Heart left ventricle (tissue), 16 donors: Measurements from ENCODE around the gene LMF1. TPM values are rescaled to one million over a fixed set of nuclear protein-coding genes. Genes with fewer than 3 reads are reported as not detected.

Experiments
- ATAC-seq, 4 donors: fragments of 200-7000 bp; cut with Tn5 transposase; one replicate each; pipeline ENCODE4 v1.9.1; 2020 to 2022; ENCODE audit warnings: moderate library complexity in 4 of 4, mild to moderate bottlenecking in 3 of 4, moderate number of reproducible peaks in 1 of 4
- DNase-seq, 5 donors: peaks; one replicate each; pipeline ENCODE4 v3.0.0-alpha.2; 2020
- H3K27ac ChIP-seq, 12 donors: fragments of 200-600 bp; sonication (generic) in 4 of 12; one replicate each; pipeline versions ENCODE4 v1.5.0 to v1.8.0; 2016 to 2022; ENCODE audit warnings: mild to moderate bottlenecking in 2 of 12
- H3K27me3 ChIP-seq, 9 donors: fragments of 200-600 bp; sonication (generic) in 2 of 9; one replicate each; pipeline versions ENCODE4 v1.5.1 to v1.8.0; 2016 to 2022; ENCODE audit warnings: mild to moderate bottlenecking in 3 of 9
- H3K36me3 ChIP-seq, 9 donors: fragments of 200-600 bp; sonication (generic) in 2 of 9; one replicate each; pipeline versions ENCODE4 v1.5.0 to v1.8.0; 2018 to 2022; ENCODE audit warnings: mild to moderate bottlenecking in 2 of 9
- H3K4me1 ChIP-seq, 12 donors: fragments of 200-600 bp; sonication (generic) in 4 of 12; one replicate each; pipeline versions ENCODE4 v1.5.0 to v1.8.0; 2016 to 2022; ENCODE audit warnings: mild to moderate bottlenecking in 3 of 12
- H3K4me3 ChIP-seq, 12 donors: fragments of 200-600 bp; sonication (generic) in 4 of 12; one replicate each; pipeline versions ENCODE4 v1.5.0 to v1.8.0; 2017 to 2022; ENCODE audit warnings: mild to moderate bottlenecking in 9 of 12, moderate library complexity in 4 of 12
- H3K9me3 ChIP-seq, 12 donors: fragments of 200-600 bp; sonication (generic) in 4 of 12; one replicate each; pipeline versions ENCODE4 v1.5.0 to v1.8.0; 2016 to 2022; ENCODE audit warnings: mild to moderate bottlenecking in 1 of 12
- POLR2A ChIP-seq, 2 donors: fragments of 450-650 bp; IDR thresholded peaks; one replicate each; pipeline ENCODE4 v1.6.1; 2017; ENCODE audit warnings: antibody characterized with exemption in 2 of 2, mild to moderate bottlenecking in 2 of 2, moderate library complexity in 2 of 2
- WGBS, 4 donors: extraction: QIAGEN DNeasy Blood & Tissue Kit in 2 of 4; methylation state at CpG; one replicate each; pipeline versions ENCODE4 v1.1.5 to v1.1.7; 2013 to 2018; 5-methylcytosine and 5-hydroxymethylcytosine counted together
- intact Hi-C, 10 donors: fragments of 100-400 bp; cut with DNase I; formaldehyde crosslinking; loops; one replicate each; pipeline versions ENCODE4 v1.11.1 to v1.14.2; 2022
- polyA plus RNA-seq, 2 donors: library from polyadenylated mRNA; stranded (reverse); fragments of 200-250 nt; gene quantifications; one replicate each; pipeline ENCODE4 v1.2.3, GENCODE V29; 2013
- total RNA-seq, 9 donors: library from RNA; depleted of rRNA in 2 of 9; stranded (reverse); fragments of >200 nt in 2 of 9; fragmentation: NEBNext Ultra II Directional in 3 of 9; extraction: Animal tissue kit (Norgen Biotek cat#: 25700) in 3 of 9; gene quantifications; one replicate each; pipeline versions ENCODE4 v1.1.0 to v1.2.4, GENCODE V29; 2016 to 2023
- TF ChIP-seq, protein P1 (sequence below), 12 donors: fragments of 200-600 bp; sonication (generic) in 4 of 12; IDR thresholded peaks; one replicate each; pipeline versions ENCODE4 v1.5.0 to v1.8.0; 2018 to 2022; ENCODE audit warnings: antibody characterized with exemption in 12 of 12, mild to moderate bottlenecking in 5 of 12
- donor health status: ischemic (EF 13 %, LVEDD 7.1; RV severe dilation, severe dysfunction).
- donor health status: healthy with polysubstance abuse.
- donor health status: DM: no; HTN: yes; CAD: no.
- donor health status: DM: no; HTN: no; CAD: no.
- donor health status: ischemic (EF 25% LVEDD 6.9; RV normal size, moderate dysfunction).
- donor health status: ischemic (EF 25% LVEDD 5.7; RV mildly dilated, moderate dysfunction).
- donor health status: healthy.
- donor health status: DM: yes; HTN: yes; CAD: no.
- donor health status: ischemic (EF 35%, LVEDD 5.7; RV mildly dilated, moderate dysfunction).
- donor health status: nonischemic (EF 11% LVEDD 7.7; RV severe dilation, severe dysfunction).
- donor health status: DM: yes; HTN: yes; CAD: no.
- donor health status: PGD.
- donor health status: ischemic (EF 29% LVEDD 5.4; RV normal size, mild dysfunction).
- donor health status: nonischemic (EF 23%, LVEDD 6.1; RV moderate dilation, normal function).

The LMF1 gene
- total and polyA plus RNA-seq, 11 donors, result 4.3 to 19.2 (median 7.1) TPM

DNA sequence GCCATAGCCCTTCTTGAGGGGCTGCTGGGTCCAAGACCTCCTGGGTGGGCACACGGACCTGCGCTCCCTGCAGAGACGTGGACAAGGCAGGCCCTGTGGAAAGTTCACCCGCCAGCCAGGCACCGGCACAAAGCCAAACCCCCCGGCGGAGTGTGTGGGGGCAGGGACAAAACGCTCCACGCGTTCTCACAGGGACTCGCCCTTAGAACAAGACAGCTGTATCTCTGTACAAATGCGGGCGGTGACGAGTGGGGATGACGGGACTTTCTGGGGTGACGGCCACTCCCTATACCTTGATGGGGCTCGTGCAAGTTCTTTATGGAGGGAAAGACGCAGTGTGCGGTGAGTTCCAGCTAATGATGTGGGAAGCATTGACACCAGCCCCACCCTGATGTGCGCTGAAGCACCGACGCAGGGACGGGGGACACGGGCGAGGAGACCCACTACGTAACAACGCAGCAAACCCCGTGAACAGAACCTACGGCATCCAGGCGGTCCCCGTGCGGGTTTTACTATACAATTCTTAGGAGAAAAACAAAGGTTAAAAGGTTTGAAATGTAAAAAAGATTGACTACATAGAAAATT, 49.4 kb downstream of the LMF1 start:
- H3K36me3 ChIP-seq, result peaks cover 0 to 17% (median 0%) of the 10 kb centered on the region in 9 donors
- intact Hi-C loops, result no loop called here
- WGBS, 4 donors, result 85 to 92% (median 91%) methylated on average over 25 to 32 of the region's 32 CpGs

GRCh38 chr16:920717-921116, 50.1 kb downstream of the LMF1 start:
- Histone ChIP-seq H3K9me3 (peaks cover 0 to 5% (median 0%) of the 10 kb centered on the region in 12 donors), H3K4me1 (peaks cover 0 to 23% (median 10%) of the 10 kb centered on the region in 12 donors), H3K36me3 (peaks cover 0 to 14% (median 0%) of the 10 kb centered on the region in 9 donors), H3K27ac (peak overlapping the region in 9 of 12 donors; percentile 8 to 74 (median 54)), H3K4me3 (no peak overlapping the region), H3K27me3 (no peaks in the 10 kb centered on the region)
- 52 to 73% (median 63%) methylated on average over 18 of the region's 18 CpGs for WGBS, 4 donors
- intact Hi-C loops, result no loop called here
- TF ChIP-seq POLR2A (IDR thresholded peaks at IDR 0.05), result no peak
- TF ChIP-seq, protein P1, sequence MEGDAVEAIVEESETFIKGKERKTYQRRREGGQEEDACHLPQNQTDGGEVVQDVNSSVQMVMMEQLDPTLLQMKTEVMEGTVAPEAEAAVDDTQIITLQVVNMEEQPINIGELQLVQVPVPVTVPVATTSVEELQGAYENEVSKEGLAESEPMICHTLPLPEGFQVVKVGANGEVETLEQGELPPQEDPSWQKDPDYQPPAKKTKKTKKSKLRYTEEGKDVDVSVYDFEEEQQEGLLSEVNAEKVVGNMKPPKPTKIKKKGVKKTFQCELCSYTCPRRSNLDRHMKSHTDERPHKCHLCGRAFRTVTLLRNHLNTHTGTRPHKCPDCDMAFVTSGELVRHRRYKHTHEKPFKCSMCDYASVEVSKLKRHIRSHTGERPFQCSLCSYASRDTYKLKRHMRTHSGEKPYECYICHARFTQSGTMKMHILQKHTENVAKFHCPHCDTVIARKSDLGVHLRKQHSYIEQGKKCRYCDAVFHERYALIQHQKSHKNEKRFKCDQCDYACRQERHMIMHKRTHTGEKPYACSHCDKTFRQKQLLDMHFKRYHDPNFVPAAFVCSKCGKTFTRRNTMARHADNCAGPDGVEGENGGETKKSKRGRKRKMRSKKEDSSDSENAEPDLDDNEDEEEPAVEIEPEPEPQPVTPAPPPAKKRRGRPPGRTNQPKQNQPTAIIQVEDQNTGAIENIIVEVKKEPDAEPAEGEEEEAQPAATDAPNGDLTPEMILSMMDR (IDR thresholded peaks at IDR 0.05), result no peak
- peak in 2 of 4 donors; percentile 49 to 52 for ATAC-seq
- peak in 4 of 5 donors; percentile 33 to 71 (median 60) for DNase-seq

More for the DNA sequence above, 49.4 kb downstream of the LMF1 start:
- ATAC-seq (no peak), DNase-seq (peak in 2 of 5 donors; percentile 9 to 47)
- peaks cover 0 to 23% (median 10%) of the 10 kb centered on the region in 12 donors for H3K4me1 ChIP-seq
- H3K4me3 ChIP-seq, result no peak overlapping the region
- TF ChIP-seq, protein P1 (IDR thresholded peaks at IDR 0.05), result no peak
- TF ChIP-seq POLR2A (IDR thresholded peaks at IDR 0.05), result no peak
- H3K27me3 ChIP-seq, result no peaks in the 10 kb centered on the region
- H3K9me3 ChIP-seq, result peaks cover 0 to 5% (median 0%) of the 10 kb centered on the region in 12 donors
- H3K27ac ChIP-seq, result peak overlapping the region in 2 of 12 donors; percentile 57 to 74

DNA sequence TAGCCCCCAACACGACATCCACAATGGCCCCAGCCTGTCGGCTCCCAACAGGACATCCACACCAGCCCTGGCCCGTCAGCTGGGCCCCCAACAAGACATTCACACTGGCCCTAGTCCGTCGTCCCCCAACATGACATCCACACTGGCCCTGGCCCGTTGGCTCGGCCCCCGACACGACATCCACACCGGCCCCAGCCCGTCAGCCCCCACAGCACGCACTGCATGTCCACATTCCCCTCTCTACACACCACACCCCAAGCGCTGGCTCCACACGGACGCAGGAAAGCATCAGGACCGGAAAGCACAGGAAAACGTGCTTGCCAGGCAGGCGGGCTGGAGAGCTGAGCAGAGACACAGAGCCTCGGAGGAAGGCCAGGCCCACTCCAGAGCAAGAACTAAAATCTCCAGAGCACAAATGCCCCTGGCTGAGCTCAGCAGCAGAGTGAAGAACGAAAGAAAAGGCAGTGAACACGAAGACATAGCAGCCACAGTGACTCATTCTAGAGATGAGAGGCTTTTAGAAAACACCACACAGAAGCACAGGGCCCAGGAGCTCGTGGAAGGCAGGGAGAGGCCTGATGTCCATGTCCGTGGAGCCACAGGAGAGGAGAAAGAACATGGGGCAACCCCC, 50.6 kb downstream of the LMF1 start:
- Histone ChIP-seq H3K9me3 (peaks cover 0 to 5% (median 0%) of the 10 kb centered on the region in 12 donors), H3K4me1 (peaks cover 0 to 23% (median 10%) of the 10 kb centered on the region in 12 donors), H3K36me3 (peaks cover 0 to 14% (median 0%) of the 10 kb centered on the region in 9 donors), H3K27ac (peak overlapping the region in 9 of 12 donors; percentile 8 to 74 (median 54)), H3K4me3 (no peak overlapping the region), H3K27me3 (no peaks in the 10 kb centered on the region)
- no peak for TF ChIP-seq POLR2A (IDR thresholded peaks at IDR 0.05)
- TF ChIP-seq, protein P1 (IDR thresholded peaks at IDR 0.05), result no peak
- intact Hi-C loops, result no loop called here
- DNase-seq (peak in 3 of 5 donors; percentile 40 to 64 (median 58)), ATAC-seq (peak in 3 of 4 donors; percentile 49 to 78 (median 72))
- 58 to 68% (median 63%) methylated on average over 23 of the region's 23 CpGs for WGBS, 4 donors

DNA sequence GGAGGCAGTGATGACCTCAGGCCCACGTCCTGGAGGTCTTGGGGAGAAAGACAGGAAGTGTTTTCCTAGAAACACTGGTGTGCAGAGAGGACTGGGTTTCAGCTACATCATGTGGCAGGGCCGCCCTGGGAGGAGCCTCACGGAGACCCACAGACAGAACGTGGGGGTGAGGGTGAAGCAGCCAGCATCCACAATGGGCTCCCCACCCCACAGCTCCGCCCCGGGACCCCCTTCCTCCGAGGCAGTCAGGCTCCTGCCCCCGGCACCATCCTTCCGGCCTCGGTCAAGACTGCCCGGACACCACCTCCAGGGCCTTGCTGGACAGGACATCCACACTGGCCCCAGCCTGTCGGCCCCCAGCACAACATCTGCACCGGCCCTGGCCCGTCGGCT, 51.1 kb downstream of the LMF1 start:
- TF ChIP-seq, protein P1 (IDR thresholded peaks at IDR 0.05), result no peak
- no peak for TF ChIP-seq POLR2A (IDR thresholded peaks at IDR 0.05)
- DNase-seq (peak in 2 of 5 donors; percentile 21 to 48), ATAC-seq (no peak)
- no peak overlapping the region for H3K4me3 ChIP-seq
- intact Hi-C loops, result no loop called here
- peaks cover 0 to 14% (median 0%) of the 10 kb centered on the region in 9 donors for H3K36me3 ChIP-seq
- H3K9me3 ChIP-seq, result peaks cover 0 to 5% (median 0%) of the 10 kb centered on the region in 12 donors
- peaks cover 0 to 23% (median 10%) of the 10 kb centered on the region in 12 donors for H3K4me1 ChIP-seq
- no peaks in the 10 kb centered on the region for H3K27me3 ChIP-seq
- 86 to 93% (median 90%) methylated on average over 4 to 15 of the region's 15 CpGs for WGBS, 4 donors
- peak overlapping the region in 8 of 12 donors; percentile 46 to 74 (median 56) for H3K27ac ChIP-seq
